HG03060 (cell line): ENCODE measurements around the gene DNAJC9.
A peak's percentile ranks its signal among the peaks of the same experiment; 100 is the strongest.
"Not testable (repeated sequence)": the region's sequence is repeated elsewhere in the genome, so short reads cannot be mapped to it uniquely, and the experiment has no call there.

Experiments
- ATAC-seq: cut with Tn5 transposase; IDR thresholded peaks from one replicate; pipeline ENCODE4 v1.9.1; 2021; ENCODE audit warnings: low read depth, moderate number of reproducible peaks; ENCODE audit not compliant: unreplicated experiment

The DNAJC9 gene

GRCh38 chr10:73246646-73247508 lies at the start of gene DNAJC9:
DNAJC9 (minus strand) TSS chr10:73247255; CDS start chr10:73247189, 66 bp downstream.
- peak; percentile 47 for ATAC-seq

DNA sequence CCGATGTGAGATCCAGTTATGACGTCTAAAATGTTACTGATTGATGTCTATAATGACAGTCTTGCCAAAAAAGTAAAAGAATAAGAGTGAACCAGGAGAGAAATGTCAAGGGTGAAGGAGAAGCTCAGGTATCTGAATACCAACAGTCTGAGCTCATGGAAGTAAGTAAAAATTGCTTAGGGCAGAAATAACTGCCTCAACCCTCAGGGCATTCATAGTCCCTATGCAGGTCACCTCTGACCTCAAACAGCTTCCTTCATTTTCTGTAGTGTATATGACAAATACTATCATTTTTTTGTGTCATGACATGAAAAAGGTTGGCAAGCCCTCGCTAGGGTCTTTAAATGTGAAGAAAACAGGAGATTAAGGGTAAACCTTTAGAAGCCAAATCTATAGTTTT lies 46.4 kb upstream of the DNAJC9 start:
- ATAC-seq: no peak

GRCh38 chr10:73289958-73290357 lies 42.9 kb upstream of the DNAJC9 start:
- no peak for ATAC-seq

DNA sequence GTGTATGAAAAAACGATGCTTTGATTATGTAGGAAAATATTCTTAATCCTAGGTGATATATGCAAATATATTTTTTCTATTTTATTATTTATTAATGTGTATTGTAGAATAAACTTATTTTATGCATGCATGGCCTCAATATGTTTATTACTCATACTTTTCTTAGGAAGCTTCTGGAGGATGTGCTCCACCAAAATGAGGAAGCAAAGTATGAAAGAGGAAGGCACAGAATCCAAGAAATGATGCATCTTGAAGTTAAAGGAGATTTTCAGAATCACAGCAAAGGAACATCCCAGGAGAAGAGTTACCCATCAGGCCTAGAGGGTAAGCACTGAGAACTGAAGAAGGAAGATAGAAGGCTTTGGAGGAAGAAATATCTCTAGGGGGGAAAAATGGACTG lies 40.4 kb upstream of the DNAJC9 start:
- ATAC-seq: no peak

DNA sequence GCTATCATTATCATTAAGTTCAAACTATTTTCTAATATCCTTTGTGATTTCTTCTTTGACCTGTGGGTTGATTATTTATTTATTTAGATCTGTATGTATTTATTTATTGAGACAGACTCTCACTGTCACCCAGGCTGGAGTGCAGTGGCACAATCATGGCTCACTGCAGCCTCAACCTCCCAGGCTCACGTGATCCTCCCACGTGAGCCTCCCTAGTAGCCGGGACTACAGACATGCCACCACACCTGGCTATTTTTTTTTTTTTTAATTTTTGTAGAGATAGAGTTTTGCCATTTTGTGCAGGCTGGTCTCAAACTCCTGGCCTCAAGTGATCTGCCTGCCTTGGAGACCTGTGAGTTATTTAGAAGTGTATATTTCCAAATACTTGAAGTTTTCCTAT lies 34.0 kb upstream of the DNAJC9 start:
- ATAC-seq: no peak

DNA sequence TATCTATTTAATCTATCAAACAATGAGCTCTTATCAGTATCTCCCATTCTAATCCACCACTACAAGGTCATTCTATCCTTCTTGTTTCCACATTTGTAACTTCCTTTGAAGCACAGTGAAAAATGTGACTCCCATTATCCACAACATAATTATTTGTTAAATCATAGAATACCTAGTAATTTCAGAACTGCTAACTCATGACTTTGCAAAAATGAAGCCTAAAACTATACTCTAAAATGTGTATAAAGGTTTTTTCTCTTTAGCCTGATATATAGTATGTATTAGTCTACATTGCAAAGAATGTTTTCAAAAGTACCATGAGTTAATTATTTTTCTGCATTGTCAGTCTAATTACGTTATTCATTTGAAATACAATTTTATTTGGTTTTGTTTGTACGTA lies 17.4 kb upstream of the DNAJC9 start:
- no peak for ATAC-seq

GRCh38 chr10:73263693-73264347 lies 16.8 kb upstream of the DNAJC9 start:
- no peak for ATAC-seq

DNA sequence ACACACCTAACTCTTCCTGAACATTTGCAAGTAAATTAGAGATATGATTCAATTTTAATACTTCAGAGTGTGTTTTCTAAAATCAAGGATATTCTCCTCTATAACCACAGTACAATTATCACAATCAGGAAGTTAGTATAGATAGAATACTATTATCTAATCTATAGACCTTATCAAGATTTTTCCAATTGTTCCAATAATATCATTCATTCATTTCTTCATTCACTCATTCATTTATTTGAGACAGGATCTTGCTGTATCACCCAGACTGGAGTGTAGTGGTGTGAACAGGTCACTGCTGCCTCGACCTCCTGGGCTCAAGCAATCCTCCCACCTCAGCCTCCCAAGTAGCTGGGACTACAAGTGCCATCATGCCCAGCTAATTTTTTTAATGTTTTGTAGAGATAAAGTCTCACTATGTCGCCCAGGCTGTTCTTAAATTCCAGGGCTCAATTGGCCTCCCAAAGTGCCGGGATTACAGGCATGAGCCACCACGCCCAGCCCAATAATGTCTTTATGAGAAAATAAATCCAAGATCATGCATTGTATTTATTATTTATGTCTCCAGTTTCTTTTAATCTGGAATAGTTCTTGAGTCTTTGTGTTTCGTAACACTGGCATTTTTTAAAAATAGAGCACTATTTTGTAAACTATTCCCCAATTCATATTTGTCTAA lies 16.0 kb upstream of the DNAJC9 start:
- ATAC-seq: no peak

- no peak for ATAC-seq
Observed at GRCh38 chr10:73262105-73262730, 15.2 kb upstream of the DNAJC9 start.

DNA sequence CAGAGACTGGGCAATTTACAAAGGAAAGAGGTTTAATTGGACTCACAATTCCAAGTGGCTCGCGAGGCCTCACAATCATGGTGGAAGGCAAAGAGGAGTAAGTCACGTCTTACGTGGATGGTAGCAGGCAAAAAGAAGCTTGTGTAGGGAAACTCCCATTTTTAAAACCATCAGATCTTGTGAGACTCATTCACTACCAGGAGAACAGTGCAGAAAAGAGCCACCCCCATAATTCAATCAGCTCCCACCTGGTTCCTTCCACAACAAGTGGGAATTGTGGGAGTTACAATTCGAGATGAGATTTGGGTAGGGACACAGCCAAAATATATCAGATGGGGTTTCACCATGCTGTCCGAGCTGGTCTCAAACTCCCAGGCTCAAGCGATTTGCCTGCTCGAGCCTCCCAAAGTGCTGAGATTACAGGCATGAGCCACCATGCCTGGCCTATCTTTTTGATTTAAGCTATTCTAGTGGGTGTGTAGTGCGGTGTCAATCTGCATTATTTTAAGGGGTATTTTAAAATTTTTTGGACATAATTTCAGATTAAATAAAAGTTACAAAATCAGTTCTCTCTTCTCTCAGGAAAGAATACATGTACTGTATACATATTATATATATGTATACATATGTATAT lies 14.4 kb upstream of the DNAJC9 start:
- ATAC-seq: no peak

- not testable (repeated sequence) for ATAC-seq
Observed at GRCh38 chr10:73258612-73259011, 11.6 kb upstream of the DNAJC9 start.

DNA sequence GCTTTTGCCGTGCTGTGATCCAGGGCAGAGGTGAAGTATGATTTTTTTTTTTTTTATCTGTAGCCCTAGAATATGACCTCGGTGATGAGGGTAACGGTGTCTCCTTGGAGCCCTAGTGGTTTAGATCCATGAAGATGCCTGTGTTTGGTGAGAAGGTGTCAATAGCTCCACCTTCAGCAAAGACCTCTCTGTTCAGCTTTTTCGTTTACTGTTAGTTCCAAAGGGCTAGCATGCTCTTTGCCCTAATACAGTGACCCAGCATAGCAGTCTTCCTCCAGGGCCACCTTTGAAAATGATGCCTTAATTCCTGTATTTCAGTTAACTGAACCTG lies 6.1 kb upstream of the DNAJC9 start:
- no peak for ATAC-seq

GRCh38 chr10:73252445-73253224 lies 5.6 kb upstream of the DNAJC9 start, which contains the start of gene MRPS16:
MRPS16 (minus strand) TSS chr10:73252644; CDS start chr10:73252482, 162 bp downstream.
- peak; percentile 59 for ATAC-seq

- ATAC-seq: no peak
Observed at GRCh38 chr10:73251683-73252444, 4.8 kb upstream of the DNAJC9 start.

DNA sequence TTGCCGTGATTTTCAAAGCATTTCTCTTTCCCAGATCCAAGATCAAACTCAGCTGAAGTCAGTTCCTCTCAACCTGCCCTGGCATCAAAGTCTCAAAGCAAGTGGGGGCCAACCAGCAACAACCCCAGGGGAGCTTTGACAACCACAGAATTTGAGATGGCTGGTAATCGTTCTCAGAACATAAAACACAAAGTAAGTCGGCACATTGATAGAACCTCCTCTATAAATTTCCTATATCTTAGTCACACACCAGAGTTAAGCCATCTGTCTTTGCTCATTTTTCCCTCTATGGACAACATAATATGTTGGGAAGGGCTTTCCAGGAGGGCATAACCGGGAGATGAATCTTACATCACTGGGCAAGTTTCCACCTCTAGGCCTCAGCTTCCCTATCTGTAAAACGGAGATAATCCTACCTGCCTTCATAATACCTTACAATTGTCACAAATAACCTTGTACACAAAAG lies 1.2 kb upstream of the DNAJC9 start:
- no peak for ATAC-seq

- ATAC-seq: no peak
Observed at GRCh38 chr10:73247509-73248258, 629 bp upstream of the DNAJC9 start.

- no peak for ATAC-seq
Observed at GRCh38 chr10:73246322-73246645, 771 bp downstream of the DNAJC9 start.

DNA sequence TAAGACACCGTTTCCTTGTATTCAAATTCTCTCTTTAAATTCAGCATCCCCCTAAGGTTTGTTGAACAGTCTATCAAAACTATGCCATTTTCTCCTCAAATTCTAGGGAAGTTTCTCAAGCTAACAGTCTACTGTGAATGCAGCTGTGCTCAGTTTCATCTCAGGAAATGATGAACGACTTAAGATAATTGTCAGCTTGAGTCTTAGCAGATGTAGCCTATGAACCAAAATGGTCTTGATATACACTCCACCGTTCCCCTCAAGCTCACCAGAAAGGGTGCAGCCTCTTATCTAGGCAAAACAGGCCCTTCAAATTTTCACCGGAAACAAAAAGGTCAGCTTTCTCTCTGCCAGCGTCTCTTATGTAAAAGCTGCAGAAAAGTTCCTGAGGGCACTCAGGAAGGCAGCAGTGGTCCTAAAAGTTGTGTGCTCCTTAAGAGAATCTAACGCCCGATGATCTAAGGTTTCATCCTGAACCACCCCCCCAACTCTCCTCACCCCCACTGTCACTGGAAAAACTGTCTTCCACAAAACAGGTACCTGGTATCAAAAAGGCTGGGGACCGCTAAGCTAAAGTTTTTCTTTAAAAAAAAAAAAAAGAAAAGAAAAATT lies 2.1 kb downstream of the DNAJC9 start:
- no peak for ATAC-seq
